HepG2 (cell line): ENCODE results near the gene ACACB. TPM values are rescaled to one million over a fixed set of nuclear protein-coding genes. Genes with fewer than 3 reads are reported as not detected.

ENCODE experiments used
- ATAC-seq: fragments of 200-7000 bp; cut with Tn5 transposase; 3 replicates; pipeline ENCODE4 v1.9.1; 2020; ENCODE audit warnings: mild to moderate bottlenecking, moderate library complexity
- BruUV-seq: library from RNA; stranded (reverse); fragments of 400-500 nt; replicated peaks from 2 replicates; lab custom pipeline; 2021; lab: Mats Ljungman, UMichigan
- CTCF ChIA-PET: fragments of 300-600 bp; formaldehyde crosslinking; extraction: SDS; loops from one replicate; lab custom pipeline; 2021; ENCODE audit warnings: low total read pairs, inconsistent platforms, low intra/inter-chr PET ratio; lab: Yijun Ruan, JAX
- POLR2A ChIA-PET: fragments of 350-600 bp; sonication (Branson Sonifier 250); formaldehyde crosslinking; loops from one replicate; lab custom pipeline; 2020; ENCODE audit warnings: antibody characterized with exemption, inconsistent platforms; lab: Yijun Ruan, JAX
- DNase-seq: peaks from one replicate; pipeline ENCODE4 v3.0.0-alpha.2; 2015; ENCODE audit warnings: low spot score
- FAIRE-seq: peaks from 3 replicates; lab custom pipeline; 2011; peaks lifted over from hg19 to GRCh38; lab: Jason Lieb, UNC
- H2AFZ ChIP-seq: one replicate; pipeline ENCODE4 v1.6.1; 2011; ENCODE audit warnings: low read length, inconsistent platforms
- H3K27ac ChIP-seq: fragments of 300-600 bp; 3 replicates; pipeline ENCODE4 v1.8.0; 2011; ENCODE audit warnings: mixed run types, mild to moderate bottlenecking, mixed read lengths, low read length, inconsistent platforms; ENCODE audit not compliant: insufficient read depth; ENCODE audit errors: extremely low read length
- H3K27me3 ChIP-seq, 2 experiments: fragments of 200-600 bp in 1 of 2; 2 replicates in 1 of 2; 3 replicates in 1 of 2; pipeline versions ENCODE4 v1.6.0 to v1.8.0; 2011; ENCODE audit warnings: low read length in 2 of 2, mild to moderate bottlenecking in 2 of 2, moderate library complexity in 2 of 2, inconsistent platforms in 1 of 2; ENCODE audit not compliant: insufficient read depth in 2 of 2, control insufficient read depth in 1 of 2
- H3K36me3 ChIP-seq, 2 experiments: fragments of 200-600 bp in 1 of 2; replicated peaks in 1 of 2; 2 replicates in 1 of 2; 3 replicates in 1 of 2; pipeline versions ENCODE4 v1.5.1 to v1.8.0; 2011; ENCODE audit warnings: low read length in 2 of 2, inconsistent platforms in 1 of 2; ENCODE audit not compliant: insufficient read depth in 2 of 2, control insufficient read depth in 1 of 2
- H3K4me1 ChIP-seq: 2 replicates; pipeline ENCODE4 v1.5.1; 2012; ENCODE audit warnings: low read length, inconsistent platforms; ENCODE audit not compliant: insufficient read depth
- H3K4me2 ChIP-seq: 2 replicates; pipeline ENCODE4 v1.6.0; 2011; ENCODE audit warnings: low read depth, low read length, inconsistent platforms
- H3K4me3 ChIP-seq, 3 experiments: fragments of 200-600 bp in 1 of 3; sonication (generic), shearing (Covaris generic) in 1 of 3; replicated peaks in 1 of 3; 2 replicates each; pipeline ENCODE4 v1.5.1; 2011 to 2016; ENCODE audit warnings: low read length in 3 of 3, inconsistent platforms in 2 of 3, low read depth in 2 of 3, mild to moderate bottlenecking in 2 of 3, control low read depth in 1 of 3, mixed read lengths in 1 of 3; ENCODE audit not compliant: insufficient read depth in 1 of 3
- H3K79me2 ChIP-seq: one replicate; pipeline ENCODE4 v1.6.1; 2011; ENCODE audit warnings: low read length, inconsistent platforms; ENCODE audit not compliant: insufficient read depth
- H3K9ac ChIP-seq: 2 replicates; pipeline ENCODE4 v1.6.0; 2011; ENCODE audit warnings: mild to moderate bottlenecking, low read depth, low read length, inconsistent platforms; ENCODE audit not compliant: insufficient read depth
- H3K9me3 ChIP-seq: 2 replicates; pipeline ENCODE4 v1.5.1; 2012; ENCODE audit warnings: mild to moderate bottlenecking, low read length
- H4K20me1 ChIP-seq: 2 replicates; pipeline ENCODE4 v1.6.0; 2011; ENCODE audit warnings: inconsistent platforms, mild to moderate bottlenecking, low read length, moderate library complexity; ENCODE audit not compliant: insufficient read depth
- BATF2 ChIP-seq: sonication (generic); formaldehyde crosslinking; IDR thresholded peaks from 2 replicates; pipeline ENCODE4 v1.8.0; 2022; ENCODE audit warnings: mild to moderate bottlenecking, missing genetic modification reagents, moderate library complexity
- FLYWCH1 ChIP-seq: sonication (generic); formaldehyde crosslinking; IDR thresholded peaks from 2 replicates; pipeline ENCODE4 v1.8.1; 2023; ENCODE audit warnings: mild to moderate bottlenecking, missing genetic modification reagents
- HMG20A ChIP-seq: IDR thresholded peaks from 2 replicates; pipeline ENCODE4 v1.6.1; 2016; ENCODE audit warnings: borderline replicate concordance
- IRX3 ChIP-seq: sonication (generic); formaldehyde crosslinking; IDR thresholded peaks from 2 replicates; pipeline ENCODE4 v1.8.1; 2023; ENCODE audit warnings: mild to moderate bottlenecking, low read depth, missing genetic modification reagents, borderline replicate concordance
- KLF13 ChIP-seq: sonication (generic); formaldehyde crosslinking; IDR thresholded peaks from 2 replicates; pipeline ENCODE4 v1.4.0; 2020; ENCODE audit warnings: mild to moderate bottlenecking, missing genetic modification reagents
- NR2F6 ChIP-seq, 2 experiments: IDR thresholded peaks; 2 replicates each; pipeline ENCODE4 v1.6.1; 2016; ENCODE audit warnings: antibody characterized with exemption in 1 of 2, mild to moderate bottlenecking in 1 of 2
- PRDM15 ChIP-seq: sonication (generic); formaldehyde crosslinking; IDR thresholded peaks from 2 replicates; pipeline ENCODE4 v1.4.0; 2020; ENCODE audit warnings: missing genetic modification reagents
- RBM22 ChIP-seq: fragments of 200-400 bp; formaldehyde crosslinking; optimal IDR thresholded peaks from 2 replicates; pipeline ENCODE3; 2017; ENCODE audit warnings: mild to moderate bottlenecking, low read length, moderate library complexity
- ZNF556 ChIP-seq: sonication (generic); formaldehyde crosslinking; IDR thresholded peaks from 2 replicates; pipeline ENCODE4 v1.4.0; 2020; ENCODE audit warnings: mild to moderate bottlenecking, missing genetic modification reagents, borderline replicate concordance
- WGBS: methylation state at CpG from one replicate; pipeline ENCODE4 v1.1.6; 2017; ENCODE audit warnings: low lambda C conversion rate; 5-methylcytosine and 5-hydroxymethylcytosine counted together
- in situ Hi-C: cut with HindIII; loops from 2 replicates; pipeline ENCODE4 v1.10.0; 2017; ENCODE audit warnings: low pct_unique_long_range_greater_than_20kb; ENCODE audit not compliant: extremely low pct_ligation_motif_present
- intact Hi-C: fragments of 100-400 bp; cut with micrococcal nuclease; formaldehyde crosslinking; loops from one replicate; pipeline ENCODE4 v1.10.0; 2022; ENCODE audit not compliant: unreplicated experiment
- polyA plus RNA-seq, 8 experiments: library from polyadenylated mRNA; depleted of rRNA in 3 of 8; stranded (reverse) in 7 of 8; unstranded in 1 of 8; fragments of >200 nt; fragmentation: Illumina TruSeq in 4 of 8; extraction: Trizol in 4 of 8; gene quantifications; 2 replicates each; pipeline versions ENCODE4 v1.2.1 to v1.2.3, GENCODE V29; 2011 to 2016; ENCODE audit warnings: low read depth in 4 of 8, missing spikeins in 1 of 8, mixed read lengths in 1 of 8; ENCODE audit not compliant: insufficient read depth in 1 of 8
- total RNA-seq, 5 experiments: library from RNA; depleted of rRNA; stranded (reverse); fragments of >200 nt; fragmentation: Illumina TruSeq; extraction: Trizol; gene quantifications; 2 replicates each; pipeline ENCODE4 v1.2.3, GENCODE V29; 2016; ENCODE audit warnings: low read depth in 1 of 5

The ACACB gene
- total and polyA plus RNA-seq, 2 of the 13 experiments (the other 11 are each of a cell fraction or from before 2014, with no cell fraction given): 6.2 to 8.6 TPM

GRCh38 chr12:109185441-109185840 is 69.1 kb downstream of the ACACB start:
- FAIRE-seq (no peak), ATAC-seq (no peak), DNase-seq (no peak)
- Histone ChIP-seq H3K36me3 (peaks cover 0 to 19% of the 10 kb centered on the region in 2 experiments; a peak in 3 of 5 replicates), H3K4me2 (no peak overlapping the region), H3K4me1 (no peaks in the 10 kb centered on the region), H2AFZ (no peak overlapping the region), H3K27ac (no peak overlapping the region), H3K4me3 (no peak overlapping the region), H4K20me1 (no peaks in the 10 kb centered on the region), H3K79me2 (no peaks in the 10 kb centered on the region), H3K27me3 (no peaks in the 10 kb centered on the region; a peak in 1 of 5 replicates), H3K9ac (no peak overlapping the region), H3K9me3 (no peaks in the 10 kb centered on the region)
- intact Hi-C loops (no loop called here), in situ Hi-C loops (no loop called here)
- ChIA-PET POLR2A (no interaction called here), CTCF (no interaction called here)
- BruUV-seq: no TSS peak
- TF ChIP-seq KLF13 (CRISPR knock-in tag) (no peak), FLYWCH1 (CRISPR knock-in tag) (no peak), ZNF556 (CRISPR knock-in tag) (no peak), IRX3 (CRISPR knock-in tag) (no peak), PRDM15 (CRISPR knock-in tag) (no peak), HMG20A (CRISPR knock-in tag) (no peak), BATF2 (CRISPR knock-in tag) (no peak), RBM22 (no peak), NR2F6 (IDR thresholded peaks at IDR 0.05) (no peak), NR2F6 (CRISPR knock-in tag; IDR thresholded peaks at IDR 0.05) (no peak)
- 91% methylated on average over 12 of the region's 12 CpGs for WGBS
